ENCODE results near the gene GID8. TPM values are rescaled to one million over a fixed set of nuclear protein-coding genes. Genes with fewer than 3 reads are reported as not detected.
"Not testable (repeated sequence)": the region's sequence is repeated elsewhere in the genome, so short reads cannot be mapped to it uniquely, and the experiment has no call there.

The GID8 gene
- total RNA-seq, 1 donor from 2014 or later = 26.2 TPM

DNA sequence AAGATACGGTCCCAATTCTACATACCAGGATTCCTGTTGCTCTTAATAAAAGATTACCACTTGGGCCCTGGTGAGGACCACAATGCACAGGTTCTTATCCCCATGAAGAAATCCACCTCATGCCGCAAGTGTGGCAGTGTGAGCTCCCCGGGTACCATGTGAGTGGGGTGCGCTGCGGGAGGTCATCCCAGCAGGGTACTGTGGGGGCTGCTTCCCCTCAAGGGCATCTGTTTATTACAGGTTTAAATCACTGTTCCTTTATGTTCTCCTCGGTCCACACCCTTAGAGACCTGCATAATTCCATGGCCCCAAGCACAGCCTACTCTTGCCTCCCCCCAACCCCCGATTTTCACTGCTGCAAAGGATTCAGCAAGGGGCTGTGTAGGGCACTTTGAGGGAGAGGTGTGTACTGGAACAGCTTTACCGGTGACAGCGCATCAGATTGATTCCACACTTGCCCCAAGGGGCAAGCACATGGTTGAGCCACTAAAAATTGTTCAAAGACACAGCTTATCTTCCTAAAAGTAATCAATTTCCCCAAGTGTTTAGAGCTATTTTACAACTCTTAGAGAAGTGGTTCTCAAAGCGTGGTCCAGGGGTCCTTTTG, 17.8 kb upstream of the GID8 start:
- Histone ChIP-seq H3K36me3 (no peaks in the 10 kb centered on the region), H3K27me3 (ENCODE audit: low read depth) (no peaks in the 10 kb centered on the region), H3K27ac (no peak overlapping the region), H3K4me3 (no peak overlapping the region), H3K4me1 (peaks cover 99% of the 10 kb centered on the region), H3K9me3 (no peaks in the 10 kb centered on the region)
- DNase-seq (peak; percentile 7), ATAC-seq (no peak)
- intact Hi-C loops (cut with DNase I) = no loop called here
- TF ChIP-seq, protein P1, sequence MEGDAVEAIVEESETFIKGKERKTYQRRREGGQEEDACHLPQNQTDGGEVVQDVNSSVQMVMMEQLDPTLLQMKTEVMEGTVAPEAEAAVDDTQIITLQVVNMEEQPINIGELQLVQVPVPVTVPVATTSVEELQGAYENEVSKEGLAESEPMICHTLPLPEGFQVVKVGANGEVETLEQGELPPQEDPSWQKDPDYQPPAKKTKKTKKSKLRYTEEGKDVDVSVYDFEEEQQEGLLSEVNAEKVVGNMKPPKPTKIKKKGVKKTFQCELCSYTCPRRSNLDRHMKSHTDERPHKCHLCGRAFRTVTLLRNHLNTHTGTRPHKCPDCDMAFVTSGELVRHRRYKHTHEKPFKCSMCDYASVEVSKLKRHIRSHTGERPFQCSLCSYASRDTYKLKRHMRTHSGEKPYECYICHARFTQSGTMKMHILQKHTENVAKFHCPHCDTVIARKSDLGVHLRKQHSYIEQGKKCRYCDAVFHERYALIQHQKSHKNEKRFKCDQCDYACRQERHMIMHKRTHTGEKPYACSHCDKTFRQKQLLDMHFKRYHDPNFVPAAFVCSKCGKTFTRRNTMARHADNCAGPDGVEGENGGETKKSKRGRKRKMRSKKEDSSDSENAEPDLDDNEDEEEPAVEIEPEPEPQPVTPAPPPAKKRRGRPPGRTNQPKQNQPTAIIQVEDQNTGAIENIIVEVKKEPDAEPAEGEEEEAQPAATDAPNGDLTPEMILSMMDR (IDR thresholded peaks at IDR 0.05) = no peak

DNA sequence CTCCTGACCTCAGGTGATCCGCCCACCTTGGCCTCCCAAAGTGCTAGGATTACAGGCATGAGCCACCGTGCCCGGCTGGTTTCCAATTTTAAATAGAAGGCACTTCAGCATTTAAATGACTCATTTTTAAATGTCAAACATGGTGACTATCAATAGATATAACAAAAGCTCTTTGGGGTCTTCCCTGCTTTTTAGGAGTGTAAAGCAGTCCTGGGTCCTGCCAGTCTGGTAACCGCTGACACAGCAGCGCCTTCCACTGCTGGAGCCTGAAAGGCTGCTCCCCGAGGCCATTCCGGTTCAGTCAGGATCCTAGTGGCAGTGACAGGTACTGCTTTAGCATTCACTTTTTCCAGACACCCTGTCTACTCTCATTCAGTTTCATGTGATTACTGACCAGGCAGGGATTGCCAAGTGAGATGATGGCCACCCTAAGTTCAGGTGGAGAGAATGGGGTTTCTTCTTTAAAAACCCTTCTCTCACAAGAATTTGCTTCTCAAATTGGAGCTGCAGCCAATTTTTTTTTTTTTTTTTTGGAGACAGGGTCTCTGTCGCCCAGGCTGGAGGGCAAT, 16.7 kb upstream of the GID8 start:
- TF ChIP-seq, protein P1 (IDR thresholded peaks at IDR 0.05) = peak; percentile 55
- H3K4me1 ChIP-seq = peaks cover 91% of the 10 kb centered on the region
- DNase-seq = peak; percentile 56
- no peaks in the 10 kb centered on the region for H3K36me3 ChIP-seq
- no peak overlapping the region for H3K27ac ChIP-seq
- peak; percentile 61 to 62 for ATAC-seq
- no peaks in the 10 kb centered on the region for H3K27me3 ChIP-seq (ENCODE audit: low read depth)
- intact Hi-C loops (cut with DNase I) = no loop called here
- H3K4me3 ChIP-seq = no peak overlapping the region
- no peaks in the 10 kb centered on the region for H3K9me3 ChIP-seq

DNA sequence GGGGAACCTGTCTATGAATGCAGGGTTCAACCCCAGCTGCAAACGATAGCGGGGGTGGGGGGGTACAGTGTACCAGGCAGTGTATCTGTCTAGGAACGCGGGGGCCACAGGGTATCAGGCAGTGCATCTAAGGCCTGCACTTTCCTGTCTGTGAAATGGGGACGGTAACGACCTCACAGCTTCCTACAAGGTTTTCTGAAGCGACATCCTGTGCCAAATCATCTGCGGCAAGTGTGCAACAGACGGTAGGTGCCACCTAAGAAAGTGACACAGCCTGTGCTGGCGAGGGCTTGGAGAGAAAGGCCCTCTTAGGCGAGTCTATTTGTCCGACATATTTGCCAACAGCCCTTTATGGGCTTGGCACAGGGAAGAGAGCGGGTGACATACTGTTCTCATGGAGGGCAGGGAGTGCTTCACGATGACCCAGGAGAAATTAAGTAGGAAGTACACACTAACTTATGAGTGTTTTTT, 15.5 kb upstream of the GID8 start:
- TF ChIP-seq, protein P1 (IDR thresholded peaks at IDR 0.05) = no peak
- Histone ChIP-seq H3K27ac (peak overlapping the region; percentile 56), H3K27me3 (ENCODE audit: low read depth) (no peaks in the 10 kb centered on the region), H3K4me3 (peak overlapping the region; percentile 6), H3K36me3 (no peaks in the 10 kb centered on the region), H3K4me1 (peaks cover 87% of the 10 kb centered on the region), H3K9me3 (no peaks in the 10 kb centered on the region)
- ATAC-seq = peak in 1 of 2 donors; percentile 2
- intact Hi-C loops (cut with DNase I) = no loop called here
- DNase-seq = peak; percentile 32

DNA sequence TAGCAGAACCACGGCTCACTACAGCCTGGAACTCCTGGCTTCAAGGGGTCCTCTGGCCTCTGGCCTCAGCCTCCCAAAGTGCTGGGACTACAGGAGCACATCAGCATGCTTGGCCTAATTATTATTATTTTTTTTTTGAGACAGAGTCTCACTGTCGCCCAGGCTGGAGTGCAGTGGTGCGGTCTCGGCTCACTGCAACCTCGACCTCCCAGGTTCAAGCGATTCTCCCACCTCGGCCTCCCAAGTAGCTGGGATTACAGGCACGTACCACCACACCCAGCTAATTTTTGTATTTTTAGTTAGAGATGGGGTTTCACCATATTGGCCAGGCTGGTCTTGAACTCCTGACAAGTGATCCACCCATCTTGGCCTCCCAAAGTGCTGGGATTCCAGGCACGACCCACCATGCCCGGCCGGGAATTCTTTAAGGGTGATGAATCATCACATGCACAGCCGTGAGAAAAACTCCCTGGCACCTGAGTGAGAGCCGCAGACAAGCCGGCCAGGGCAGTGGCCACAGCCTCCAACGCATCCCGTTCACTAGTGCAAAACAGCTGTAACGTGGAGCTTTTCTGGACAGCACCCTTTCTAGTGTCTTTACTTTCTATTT, 14.8 kb upstream of the GID8 start:
- intact Hi-C loops (cut with DNase I); H3K9me3 ChIP-seq; H3K36me3 ChIP-seq; H3K27me3 ChIP-seq (ENCODE audit: low read depth): not testable (repeated sequence)
- Histone ChIP-seq H3K4me3 (peak overlapping the region; percentile 98), H3K4me1 (peaks cover 87% of the 10 kb centered on the region), H3K27ac (peak overlapping the region; percentile 56)
- DNase-seq (peak; percentile 23), ATAC-seq (peak in 1 of 2 donors; percentile 15)

DNA sequence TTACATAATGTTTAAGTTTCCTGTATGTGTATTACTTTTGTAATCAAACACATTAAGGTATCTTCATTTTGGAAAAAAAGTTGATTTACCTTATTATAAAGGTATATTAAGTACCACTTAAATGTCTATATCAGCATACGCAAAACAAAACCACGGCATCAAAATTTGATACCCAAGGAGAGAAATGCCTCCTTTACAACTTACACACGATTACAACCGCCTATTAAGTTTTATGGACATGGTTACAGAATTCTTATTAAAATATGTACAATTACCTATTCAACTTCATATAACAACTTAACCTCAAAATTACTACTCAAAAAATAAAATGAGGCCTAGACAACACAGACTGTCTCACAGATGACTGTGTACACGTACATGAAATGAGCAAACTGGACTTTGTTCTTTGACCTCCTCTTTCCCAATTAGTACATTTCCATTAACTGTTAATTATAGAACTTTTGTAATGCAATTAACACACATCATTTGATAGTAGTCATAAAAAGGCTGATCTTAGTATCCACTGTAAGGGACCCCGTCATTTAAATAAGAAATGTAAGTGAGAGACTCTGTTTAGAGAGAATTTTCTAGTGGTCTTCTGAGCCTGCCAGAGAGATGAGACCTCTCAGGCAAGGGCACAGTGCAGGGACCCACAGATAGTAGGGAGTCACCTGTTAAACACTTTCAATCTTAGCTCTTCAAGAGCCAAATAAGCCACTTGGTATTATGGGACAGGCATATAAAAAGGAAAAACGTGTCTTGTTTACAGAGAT, 14.1 kb upstream of the GID8 start:
- intact Hi-C loops (cut with DNase I) = no loop called here
- ATAC-seq (no peak), DNase-seq (no peak)
- peak overlapping the region; percentile 98 for H3K4me3 ChIP-seq
- H3K27ac ChIP-seq = peak overlapping the region; percentile 98
- H3K4me1 ChIP-seq = peaks cover 85% of the 10 kb centered on the region
- no peaks in the 10 kb centered on the region for H3K9me3 ChIP-seq
- no peaks in the 10 kb centered on the region for H3K27me3 ChIP-seq (ENCODE audit: low read depth)
- TF ChIP-seq, protein P1 (IDR thresholded peaks at IDR 0.05) = no peak
- H3K36me3 ChIP-seq = no peaks in the 10 kb centered on the region
